ENCODE measurements around the gene CEP164.

DNA sequence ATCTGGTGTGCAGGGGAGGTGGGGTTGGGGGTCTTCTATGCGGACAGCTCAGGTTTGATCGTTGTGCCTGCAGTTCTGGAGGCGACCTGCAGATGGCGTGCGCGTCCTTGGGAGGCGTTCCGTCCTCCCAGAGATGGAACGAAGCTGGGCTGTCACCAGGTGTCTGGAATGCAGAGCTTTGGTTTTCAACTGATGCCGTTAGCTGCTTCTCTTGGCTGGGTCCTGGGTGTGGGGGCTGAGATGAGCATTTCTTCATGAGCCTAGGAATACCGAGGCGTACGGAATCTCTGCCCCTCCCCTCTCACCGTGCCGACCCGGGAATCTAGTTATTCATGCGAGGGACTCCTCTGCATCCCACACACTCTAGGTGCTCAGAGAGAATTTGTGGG lies 98.6 kb downstream of the CEP164 start:
- TF ChIP-seq GATA2 (IDR thresholded peaks at IDR 0.05; ENCODE audit: low read depth, low read length) (no peak), GATA3 (IDR thresholded peaks at IDR 0.05; ENCODE audit: low read depth, low read length) (no peak)

All from SH-SY5Y (cell line).